Endothelial cell of umbilical vein (primary cell): ENCODE results near the gene ZNF366. TPM values are rescaled to one million over a fixed set of nuclear protein-coding genes. Genes with fewer than 3 reads are reported as not detected.

Experiments
- BruUV-seq: library from RNA; stranded (reverse); fragments of 400-500 nt; replicated peaks from 2 replicates; lab custom pipeline; 2021; lab: Mats Ljungman, UMichigan
- CTCF ChIA-PET: fragments of 300-600, 350-600 bp; sonication (Branson Sonifier 250); formaldehyde crosslinking; loops from one replicate; lab custom pipeline; 2021; ENCODE audit warnings: antibody characterized with exemption, inconsistent platforms; lab: Charles Lee
- POLR2A ChIA-PET: fragments of 300-600, 350-600 bp; sonication (Branson Sonifier 250); formaldehyde crosslinking; loops from one replicate; lab custom pipeline; 2021; ENCODE audit warnings: antibody characterized with exemption, inconsistent platforms; lab: Charles Lee
- DNase-seq: peaks from one replicate; pipeline ENCODE4 v3.0.0-alpha.2; 2011; ENCODE audit warnings: low read depth, low spot score
- FAIRE-seq: peaks from 2 replicates; lab custom pipeline; 2011; peaks lifted over from hg19 to GRCh38; lab: Jason Lieb, UNC
- H2AFZ ChIP-seq: 2 replicates; pipeline ENCODE4 v1.6.0; 2012; ENCODE audit warnings: low read depth, low read length, control low read depth, inconsistent platforms
- H3K27ac ChIP-seq: 2 replicates; pipeline ENCODE4 v1.5.1; 2011; ENCODE audit warnings: low read depth, mild to moderate bottlenecking, control low read depth, low read length, moderate library complexity; ENCODE audit not compliant: insufficient read depth
- H3K27me3 ChIP-seq, 2 experiments: 2 replicates each; pipeline versions ENCODE4 v1.6.0 to v1.6.1; 2011; ENCODE audit warnings: low read length in 2 of 2, mixed read lengths in 1 of 2; ENCODE audit not compliant: control insufficient read depth in 2 of 2, insufficient read depth in 2 of 2
- H3K36me3 ChIP-seq, 2 experiments: 2 replicates in 1 of 2; 3 replicates in 1 of 2; pipeline ENCODE4 v1.5.1; 2011; ENCODE audit warnings: low read length in 2 of 2, mild to moderate bottlenecking in 1 of 2, moderate library complexity in 1 of 2; ENCODE audit not compliant: control insufficient read depth in 2 of 2, insufficient read depth in 2 of 2; ENCODE audit errors: extremely low read depth in 1 of 2
- H3K4me1 ChIP-seq: 3 replicates; pipeline ENCODE4 v1.5.1; 2011; ENCODE audit warnings: mild to moderate bottlenecking, low read length; ENCODE audit not compliant: control insufficient read depth, insufficient read depth; ENCODE audit errors: extremely low read depth
- H3K4me2 ChIP-seq: 2 replicates; pipeline ENCODE4 v1.6.1; 2011; ENCODE audit warnings: low read length, control low read depth, mixed read lengths; ENCODE audit not compliant: insufficient read depth
- H3K4me3 ChIP-seq, 3 experiments: fragments of 200-600 bp in 1 of 3; sonication (generic), shearing (Covaris generic) in 1 of 3; replicated peaks in 1 of 3; 2 replicates each; pipeline ENCODE4 v1.5.1; 2011 to 2016; ENCODE audit warnings: control low read depth in 3 of 3, low read length in 3 of 3, mild to moderate bottlenecking in 2 of 3, inconsistent platforms in 1 of 3, low read depth in 1 of 3, moderate library complexity in 1 of 3; ENCODE audit not compliant: insufficient read depth in 1 of 3
- H3K79me2 ChIP-seq: 2 replicates; pipeline ENCODE4 v1.6.0; 2012; ENCODE audit warnings: low read length, inconsistent platforms; ENCODE audit not compliant: control insufficient read depth, insufficient read depth
- H3K9ac ChIP-seq: replicated peaks from 2 replicates; pipeline ENCODE3; 2011; ENCODE audit warnings: low read length, control low read depth; ENCODE audit not compliant: insufficient read depth; ENCODE audit errors: extremely low read depth
- H3K9me1 ChIP-seq: replicated peaks from 3 replicates; pipeline ENCODE4 v1.6.0; 2011; ENCODE audit warnings: mild to moderate bottlenecking, low read length; ENCODE audit not compliant: control insufficient read depth, insufficient read depth; ENCODE audit errors: extremely low read depth
- H3K9me3 ChIP-seq: replicated peaks from 2 replicates; pipeline ENCODE4 v1.5.1; 2012; ENCODE audit warnings: low read length, inconsistent platforms; ENCODE audit not compliant: control insufficient read depth, insufficient read depth
- H4K20me1 ChIP-seq: replicated peaks from 2 replicates; pipeline ENCODE3; 2011; ENCODE audit warnings: mild to moderate bottlenecking, low read length; ENCODE audit not compliant: control insufficient read depth, insufficient read depth; ENCODE audit errors: extremely low read depth
- CTCF ChIP-seq, 2 donors: IDR thresholded peaks; 1 replicate in 1 of 2; 2 replicates in 1 of 2; pipeline ENCODE4 v1.5.1; 2011; ENCODE audit warnings: low read length in 2 of 2, mild to moderate bottlenecking in 2 of 2, moderate library complexity in 2 of 2, control low read depth in 1 of 2, inconsistent platforms in 1 of 2, low read depth in 1 of 2; ENCODE audit not compliant: insufficient read depth in 1 of 2; ENCODE audit errors: extremely low read depth in 1 of 2
- EZH2 ChIP-seq: IDR thresholded peaks from 2 replicates; pipeline ENCODE4 v1.6.1; 2012; ENCODE audit warnings: borderline replicate concordance, low read depth, mild to moderate bottlenecking, moderate library complexity, low read length, inconsistent platforms; ENCODE audit not compliant: severe bottlenecking
- FOS ChIP-seq: IDR thresholded peaks from 2 replicates; pipeline ENCODE4 v1.6.1; 2011; ENCODE audit warnings: mild to moderate bottlenecking, low read length, moderate library complexity, borderline replicate concordance; ENCODE audit not compliant: insufficient read depth
- GATA2 ChIP-seq: IDR thresholded peaks from 2 replicates; pipeline ENCODE4 v1.7.0; 2011; ENCODE audit warnings: low read depth, mild to moderate bottlenecking, moderate library complexity, mixed read lengths, low read length; ENCODE audit not compliant: insufficient read length, insufficient read depth
- JUN ChIP-seq: IDR thresholded peaks from 2 replicates; pipeline ENCODE4 v1.6.1; 2011; ENCODE audit warnings: borderline replicate concordance, low read depth; ENCODE audit not compliant: insufficient read length, insufficient read depth
- POLR2A ChIP-seq: IDR thresholded peaks from 2 replicates; pipeline ENCODE4 v1.6.1; 2012; ENCODE audit warnings: low read depth, mild to moderate bottlenecking, control low read depth, low read length
- POLR2AphosphoS5 ChIP-seq: IDR thresholded peaks from 2 replicates; pipeline ENCODE4 v1.6.1; 2012; ENCODE audit warnings: low read depth, mild to moderate bottlenecking, control low read depth, low read length, moderate library complexity; ENCODE audit not compliant: insufficient read depth
- dilution Hi-C: fragments of 300-500 bp; cut with MboI; formaldehyde crosslinking; loops from one replicate; pipeline ENCODE4 v1.15.0; 2019; ENCODE audit warnings: low sequenced_read_pairs; ENCODE audit not compliant: extremely low pct_ligation_motif_present
- intact Hi-C: fragments of 100-400 bp; cut with micrococcal nuclease; formaldehyde crosslinking; loops from one replicate; pipeline ENCODE4 v1.10.0; 2022
- polyA plus RNA-seq, 4 experiments: library from polyadenylated mRNA; depleted of rRNA in 3 of 4; stranded (reverse) in 3 of 4; unstranded in 1 of 4; fragments of >200 nt; gene quantifications; 2 replicates each; pipeline versions ENCODE4 v1.2.1 to v1.2.3, GENCODE V29; 2011 to 2012; ENCODE audit warnings: missing spikeins in 1 of 4
- total RNA-seq: library from RNA; stranded (reverse); gene quantifications from 2 replicates; pipeline ENCODE4 v1.2.3, GENCODE V29; 2021

Gene ZNF366
- total and polyA plus RNA-seq, 2 donors (not counting 3 experiments of a cell fraction or from before 2014, with no cell fraction given) = 1.3 to 4.1 TPM

GRCh38 chr5:72452515-72453245 lies 54.5 kb downstream of the ZNF366 start:
- POLR2A ChIA-PET = interaction anchor here (0.8 to 1.9 kb wide), 8 partner anchors 11 to 152 kb away, joined by 3 to 6 read pairs (median 4); no protein-coding TSS in a partner anchor
- Histone ChIP-seq H3K4me3 (no peak overlapping the region), H3K4me2 (peak overlapping the region; percentile 38), H3K9me1 (no peaks in the 10 kb centered on the region), H3K36me3 (no peaks in the 10 kb centered on the region), H3K27ac (peak overlapping the region; percentile 100), H2AFZ (no peak overlapping the region), H3K9ac (peak overlapping the region; percentile 87), H3K27me3 (no peaks in the 10 kb centered on the region), H3K79me2 (no peaks in the 10 kb centered on the region), H3K9me3 (no peaks in the 10 kb centered on the region), H4K20me1 (no peaks in the 10 kb centered on the region), H3K4me1 (peaks cover 49% of the 10 kb centered on the region)
- dilution Hi-C loops = no loop called here
- FAIRE-seq (peak; percentile 97), DNase-seq (peak; percentile 97)
- BruUV-seq = TSS peak; percentile 80
- intact Hi-C loops = loop anchor here (1.0 to 2.0 kb wide), 13 partner anchors 12 to 391 kb away; partner anchors contain the start of gene TNPO1
- TF ChIP-seq EZH2 (no peak), POLR2AphosphoS5 (peak; percentile 79), POLR2A (peak; percentile 49), FOS (peak; percentile 91), GATA2 (peak; percentile 52), CTCF (IDR thresholded peaks at IDR 0.05; ENCODE audit: extremely low read depth in 1 of 2, insufficient read depth in 1 of 2, low read depth in 1 of 2, low read length in 2 of 2) (no peak), JUN (peak; percentile 73)
- CTCF ChIA-PET = interaction anchor here (0.6 to 3.8 kb wide), 19 partner anchors 11 to 411 kb away, joined by 3 to 45 read pairs (median 7); no protein-coding TSS in a partner anchor
